Colonic mucosa (tissue), 4 donors: Measurements from ENCODE around the gene POLD2. TPM values are rescaled to one million over a fixed set of nuclear protein-coding genes. Genes with fewer than 3 reads are reported as not detected.
A peak's percentile ranks its signal among the peaks of the same experiment; 100 is the strongest.

ENCODE experiments used
- DNase-seq: peaks from one replicate; pipeline ENCODE4 v3.0.0-alpha.2; 2020
- H3K27ac ChIP-seq: fragments of 200-600 bp; one replicate; pipeline ENCODE4 v1.8.0; 2021
- H3K27me3 ChIP-seq: fragments of 200-600 bp; one replicate; pipeline ENCODE4 v1.8.0; 2021
- H3K36me3 ChIP-seq: fragments of 200-600 bp; one replicate; pipeline ENCODE4 v1.8.0; 2021
- H3K4me1 ChIP-seq: fragments of 200-600 bp; one replicate; pipeline ENCODE4 v1.8.0; 2021; ENCODE audit warnings: mild to moderate bottlenecking
- H3K4me3 ChIP-seq: fragments of 200-600 bp; one replicate; pipeline ENCODE4 v1.8.0; 2021
- H3K9ac ChIP-seq, 2 donors: one replicate each; pipeline ENCODE4 v1.7.0; 2013; ENCODE audit warnings: control low read depth in 2 of 2, low read depth in 2 of 2, low read length in 2 of 2
- H3K9me3 ChIP-seq: fragments of 200-600 bp; one replicate; pipeline ENCODE4 v1.8.0; 2021
- CTCF ChIP-seq: fragments of 200-600 bp; IDR thresholded peaks from one replicate; pipeline ENCODE4 v1.8.0; 2022; ENCODE audit warnings: antibody characterized with exemption, mild to moderate bottlenecking
- intact Hi-C: fragments of 100-400 bp; cut with DNase I; formaldehyde crosslinking; loops from one replicate; pipeline ENCODE4 v1.14.1; 2022
- total RNA-seq, 2 donors: library from RNA; stranded (reverse); fragmentation: NEBNext Ultra II Directional in 1 of 2; extraction: Animal tissue kit (Norgen Biotek cat#: 25700) in 1 of 2; gene quantifications; one replicate each; pipeline ENCODE4 v1.2.1, GENCODE V29; 2021
- donor health status: healthy.
- donor health status: DM: no; HTN: no; CAD: no.
- donor health status: DM: no; HTN: no; CAD: no.

Gene POLD2
- total RNA-seq, 2 donors from 2014 or later, result 54.8 to 161 TPM

GRCh38 chr7:44075296-44076075, 47.9 kb downstream of the POLD2 start:
- Histone ChIP-seq H3K9me3 (no peaks in the 10 kb centered on the region), H3K27ac (no peak overlapping the region), H3K4me3 (no peak overlapping the region), H3K27me3 (no peaks in the 10 kb centered on the region), H3K4me1 (peaks cover 30% of the 10 kb centered on the region), H3K36me3 (peaks cover 25% of the 10 kb centered on the region), H3K9ac (no peak overlapping the region)
- no peak for TF ChIP-seq CTCF
- DNase-seq, result no peak
- intact Hi-C loops, result no loop called here

- Histone ChIP-seq H3K36me3 (peaks cover 18% of the 10 kb centered on the region), H3K4me1 (peaks cover 30% of the 10 kb centered on the region)
- intact Hi-C loops, result no loop called here
These were observed 49.0 kb downstream of the POLD2 start for GRCh38 chr7:44074349-44074695.

GRCh38 chr7:44073664-44074348, 49.5 kb downstream of the POLD2 start:
- H3K4me1 ChIP-seq, result peaks cover 30% of the 10 kb centered on the region
- intact Hi-C loops, result no loop called here
- peak overlapping the region; percentile 38 to 64 for H3K9ac ChIP-seq
- peak; percentile 91 for DNase-seq
- no peaks in the 10 kb centered on the region for H3K27me3 ChIP-seq
- peaks cover 13% of the 10 kb centered on the region for H3K36me3 ChIP-seq
- no peaks in the 10 kb centered on the region for H3K9me3 ChIP-seq
- H3K27ac ChIP-seq, result peak overlapping the region; percentile 89
- no peak overlapping the region for H3K4me3 ChIP-seq
- TF ChIP-seq CTCF, result no peak

More at GRCh38 chr7:44074349-44074695, 49.0 kb downstream of the POLD2 start:
- Histone ChIP-seq H3K9me3 (no peaks in the 10 kb centered on the region), H3K9ac (peak overlapping the region; percentile 38 to 64), H3K27me3 (no peaks in the 10 kb centered on the region), H3K27ac (peak overlapping the region; percentile 89), H3K4me3 (no peak overlapping the region)
- DNase-seq, result no peak
- no peak for TF ChIP-seq CTCF

- intact Hi-C loops, result no loop called here
These were observed 50.8 kb downstream of the POLD2 start for GRCh38 chr7:44072364-44073231.

More at GRCh38 chr7:44072364-44073231, 50.8 kb downstream of the POLD2 start:
- H3K27me3 ChIP-seq, result no peaks in the 10 kb centered on the region
- peak overlapping the region; percentile 89 for H3K27ac ChIP-seq
- no peaks in the 10 kb centered on the region for H3K9me3 ChIP-seq
- peaks cover 30% of the 10 kb centered on the region for H3K4me1 ChIP-seq
- H3K9ac ChIP-seq, result no peak overlapping the region
- peaks cover under 1% of the 10 kb centered on the region for H3K36me3 ChIP-seq
- H3K4me3 ChIP-seq, result no peak overlapping the region
- peak; percentile 43 for TF ChIP-seq CTCF
- DNase-seq, result peak; percentile 62
